Ishikawa (cell line): ENCODE measurements around the gene RAD51B.

Source experiments
- CEBPB ChIP-seq: IDR thresholded peaks from 2 replicates; pipeline ENCODE4 v1.6.1; 2012
- EP300 ChIP-seq: IDR thresholded peaks from 2 replicates; pipeline ENCODE4 v1.6.1; 2012; ENCODE audit warnings: borderline replicate concordance
- REST ChIP-seq: IDR thresholded peaks from 2 replicates; pipeline ENCODE4 v1.6.1; 2012; ENCODE audit warnings: low read depth, mild to moderate bottlenecking
- USF1 ChIP-seq: IDR thresholded peaks from 2 replicates; pipeline ENCODE4 v1.6.1; 2012

- no peak for TF ChIP-seq EP300
- no peak for TF ChIP-seq REST
- no peak for TF ChIP-seq USF1
- no peak for TF ChIP-seq CEBPB
Measured at GRCh38 chr14:68247274-68247673, 427.7 kb downstream of the RAD51B start.
